ENCODE measurements around the gene TEAD2.

TEAD2 gene

GRCh38 chr19:49362048-49362928 is at the start of gene TEAD2:
Gene TEAD2 (minus strand): TSS chr19:49362416. CDS start chr19:49360075, 2,341 bp downstream.
- FAIRE-seq (no peak), DNase-seq (ENCODE audit: low spot score) (peak; percentile 85)

DNA sequence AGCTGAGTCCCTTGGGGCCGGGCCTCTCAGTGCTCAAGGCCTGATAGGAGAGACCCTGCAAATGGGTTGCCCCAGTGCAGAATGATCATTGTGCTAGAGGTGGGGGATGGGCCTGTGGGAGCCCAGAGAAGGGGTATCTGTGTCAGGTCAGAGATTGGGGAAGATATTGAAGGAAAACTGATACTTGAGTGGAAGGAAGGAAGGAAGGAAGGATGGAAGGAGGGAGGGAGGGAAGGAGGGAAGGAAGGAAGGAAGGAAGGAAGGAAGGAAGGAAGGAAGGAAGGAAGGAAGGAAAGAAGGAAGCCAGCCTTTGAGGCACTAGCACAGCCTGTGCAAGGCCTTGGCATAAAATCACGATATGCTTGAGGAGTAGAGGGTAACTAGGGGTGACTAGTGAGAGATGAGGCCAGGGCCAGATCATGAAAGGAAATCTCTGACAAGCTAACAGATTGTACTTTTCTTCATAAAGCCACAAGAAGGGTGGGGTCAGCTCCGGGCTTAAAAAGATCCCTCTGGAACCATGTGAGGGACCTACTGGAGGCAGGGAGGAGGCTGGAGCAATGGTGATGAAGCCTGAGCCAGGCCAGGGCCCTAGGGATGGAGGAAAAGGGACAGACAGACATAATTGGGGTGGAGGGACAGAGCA is 49.6 kb upstream of the TEAD2 start:
- DNase-seq (ENCODE audit: low spot score): no peak

GRCh38 chr19:49409441-49410029 is 47.3 kb upstream of the TEAD2 start:
- no peak for DNase-seq (ENCODE audit: low spot score)
- FAIRE-seq: no peak

More for the DNA sequence above, 49.6 kb upstream of the TEAD2 start:
- no peak for FAIRE-seq

DNA sequence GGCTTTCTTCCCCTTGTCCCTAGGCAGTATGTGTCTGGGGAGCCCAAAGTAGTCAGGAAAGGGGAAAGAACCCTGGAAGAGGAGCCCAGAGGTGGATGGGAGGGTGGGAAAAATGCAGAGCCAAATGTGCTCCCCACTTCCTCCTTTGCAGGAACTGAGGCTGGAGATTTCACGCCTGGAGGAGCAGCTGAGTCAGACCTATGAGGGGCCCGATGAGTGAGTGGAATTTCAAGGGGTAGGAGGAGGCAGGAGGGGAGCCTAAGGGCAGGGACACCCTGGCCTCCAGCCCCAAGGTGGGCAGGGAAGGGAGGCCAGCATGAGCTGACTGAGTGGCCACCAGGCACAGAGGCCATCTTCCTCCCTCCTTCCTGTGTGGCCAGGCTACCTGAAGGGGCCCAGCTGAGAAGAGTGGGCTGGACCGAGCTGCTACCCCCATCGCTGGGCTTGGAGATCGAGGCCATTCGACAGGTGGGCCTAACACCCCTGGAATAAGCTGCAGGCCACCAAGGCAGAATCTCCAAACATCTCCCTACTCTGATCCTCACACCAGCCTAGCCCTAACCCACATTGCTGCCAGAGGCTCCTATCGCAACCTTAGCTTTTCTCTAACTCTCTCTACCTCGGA is 46.7 kb upstream of the TEAD2 start:
- DNase-seq (ENCODE audit: low spot score) (no peak), FAIRE-seq (no peak)

GRCh38 chr19:49407482-49408015 is 45.3 kb upstream of the TEAD2 start:
- FAIRE-seq (no peak), DNase-seq (ENCODE audit: low spot score) (no peak)

GRCh38 chr19:49407079-49407478 is 44.9 kb upstream of the TEAD2 start:
- FAIRE-seq (no peak), DNase-seq (ENCODE audit: low spot score) (no peak)

DNA sequence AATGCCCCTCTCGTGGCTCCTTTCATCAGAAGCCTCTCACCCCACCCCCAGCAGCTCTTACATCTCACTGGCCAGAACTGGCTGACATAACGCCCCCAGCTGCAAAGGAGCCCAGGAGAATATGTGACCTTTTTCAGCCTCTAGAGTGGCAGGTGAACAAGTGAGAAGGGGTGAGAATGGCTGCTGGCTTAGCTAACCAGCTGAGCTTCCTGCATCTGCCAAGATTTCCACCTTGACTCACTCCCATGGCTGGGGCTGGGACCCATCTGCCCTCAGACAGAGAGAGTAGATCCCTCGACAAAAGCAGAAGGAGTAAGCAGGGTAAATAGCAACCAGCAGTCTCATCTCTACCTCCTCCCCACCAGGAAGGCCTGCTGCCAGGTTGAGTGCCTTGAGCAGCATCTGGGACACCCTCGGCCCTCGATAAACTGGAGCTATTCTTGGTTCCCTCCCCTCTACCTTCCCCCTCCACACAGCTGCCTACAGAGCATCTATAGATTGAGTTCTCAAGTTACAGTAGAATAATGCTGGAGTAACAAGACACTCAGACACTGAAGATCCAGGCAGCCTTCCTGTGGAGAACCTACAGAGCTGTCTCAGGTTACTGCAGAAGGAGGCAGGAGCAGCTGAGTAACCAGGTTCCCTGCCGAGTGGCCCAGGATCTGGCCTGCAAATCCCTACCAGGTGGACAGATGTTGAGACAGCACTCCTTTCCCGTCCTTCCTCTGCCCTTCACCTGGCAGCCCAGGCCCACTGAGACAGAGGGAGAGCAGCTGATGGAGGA is 41.4 kb upstream of the TEAD2 start:
- FAIRE-seq: no peak
- DNase-seq (ENCODE audit: low spot score): no peak

DNA sequence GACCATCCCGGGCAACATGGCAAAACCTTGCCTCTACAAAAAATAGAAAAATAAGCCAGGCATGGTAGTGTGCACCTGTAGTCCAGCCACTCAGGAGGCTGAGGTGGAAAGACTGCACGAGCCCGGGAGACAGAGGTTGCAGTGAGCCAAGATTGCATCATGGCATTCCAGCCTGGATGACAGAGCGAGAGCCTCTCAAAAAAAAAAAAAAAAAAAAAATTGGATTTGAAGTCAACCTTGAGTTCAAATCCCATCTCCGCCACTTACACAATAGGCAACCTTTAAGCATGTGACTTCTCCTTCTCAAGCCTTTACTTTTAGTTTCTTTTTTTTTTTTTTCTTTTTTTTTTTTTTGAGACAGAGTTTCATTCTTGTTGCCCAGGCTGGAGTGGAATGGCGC is 37.8 kb upstream of the TEAD2 start:
- FAIRE-seq (no peak), DNase-seq (ENCODE audit: low spot score) (no peak)

DNA sequence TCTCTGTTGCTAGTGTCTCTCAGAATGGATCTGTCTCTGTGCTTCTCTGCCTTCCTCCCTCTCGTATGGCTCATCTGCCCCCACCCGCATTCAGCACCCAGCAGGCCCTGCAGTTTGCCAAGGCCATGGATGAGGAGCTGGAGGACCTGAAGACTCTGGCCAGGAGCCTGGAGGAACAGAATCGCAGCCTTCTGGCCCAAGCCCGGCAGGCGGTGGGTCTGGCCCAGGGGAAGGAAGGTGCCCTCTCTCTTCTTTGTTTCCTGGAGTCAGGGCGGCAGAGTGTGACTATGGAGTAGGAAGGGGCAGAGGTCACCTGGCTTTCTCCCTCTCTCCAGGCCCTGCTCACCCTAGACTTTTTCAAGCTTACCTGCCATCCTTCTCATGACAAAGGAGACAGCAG is 36.7 kb upstream of the TEAD2 start:
- DNase-seq (ENCODE audit: low spot score): no peak
- FAIRE-seq: no peak

DNA sequence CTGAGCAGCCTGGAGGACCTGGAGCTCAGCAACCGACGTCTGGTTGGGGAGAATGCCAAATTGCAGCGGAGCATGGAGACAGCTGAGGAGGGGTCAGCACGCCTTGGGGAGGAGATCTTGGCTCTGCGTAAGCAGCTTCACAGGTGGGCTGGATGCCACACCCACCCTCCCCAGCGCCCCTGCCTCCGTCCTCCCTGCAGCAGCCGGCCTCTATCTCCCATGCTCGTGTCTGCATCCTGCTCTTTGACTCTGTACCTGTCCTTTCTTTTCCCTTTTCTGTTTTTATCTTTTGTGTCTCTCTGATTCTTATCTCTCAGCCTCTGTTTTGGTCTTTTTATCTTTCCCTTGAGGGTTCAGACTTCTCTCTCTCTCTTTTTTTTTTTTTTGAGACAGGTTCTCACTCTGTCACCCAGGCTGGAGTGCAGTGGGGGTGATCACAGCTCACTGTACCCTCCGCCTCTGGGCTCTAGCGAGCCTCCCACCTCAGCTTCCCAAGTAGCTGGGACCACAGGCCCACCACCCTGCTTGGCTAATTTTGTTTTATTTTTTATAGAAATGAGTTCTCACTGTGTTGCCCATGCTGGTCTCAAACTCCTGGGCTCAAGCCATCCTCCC is 35.9 kb upstream of the TEAD2 start:
- FAIRE-seq: no peak
- no peak for DNase-seq (ENCODE audit: low spot score)

GRCh38 chr19:49396738-49397505 is 34.7 kb upstream of the TEAD2 start:
- no peak for FAIRE-seq

GRCh38 chr19:49395581-49396407 is 33.6 kb upstream of the TEAD2 start:
- no peak for DNase-seq (ENCODE audit: low spot score)

More at GRCh38 chr19:49396738-49397505, 34.7 kb upstream of the TEAD2 start:
- no peak for DNase-seq (ENCODE audit: low spot score)

GRCh38 chr19:49393881-49394280 is 31.7 kb upstream of the TEAD2 start:
- no peak for DNase-seq (ENCODE audit: low spot score)
- no peak for FAIRE-seq

More at GRCh38 chr19:49395581-49396407, 33.6 kb upstream of the TEAD2 start:
- FAIRE-seq: no peak

- peak; percentile 83 for FAIRE-seq
- DNase-seq (ENCODE audit: low spot score): peak; percentile 86
Observed at GRCh38 chr19:49391581-49392399, 29.6 kb upstream of the TEAD2 start.

GRCh38 chr19:49390929-49391359 is 28.7 kb upstream of the TEAD2 start:
- DNase-seq (ENCODE audit: low spot score): no peak
- FAIRE-seq: no peak

GRCh38 chr19:49390131-49390928 is 28.1 kb upstream of the TEAD2 start:
- DNase-seq (ENCODE audit: low spot score): no peak
- no peak for FAIRE-seq

- FAIRE-seq: no peak
- DNase-seq (ENCODE audit: low spot score): no peak
Observed at GRCh38 chr19:49389406-49389805, 27.2 kb upstream of the TEAD2 start.

All from urothelium cell line (cell line).